Endometrial microvascular endothelial cells (primary cell): Measurements from ENCODE around the gene TSPAN9. TPM values are rescaled to one million over a fixed set of nuclear protein-coding genes. Genes with fewer than 3 reads are reported as not detected.

ENCODE experiments used
- in situ Hi-C: cut with HindIII; loops from 2 replicates; pipeline ENCODE4 v1.10.0; 2017; ENCODE audit warnings: low sequenced_read_pairs, low pct_unique_long_range_greater_than_20kb; ENCODE audit errors: inconsistent ontology term
- total RNA-seq: library from RNA; depleted of rRNA; stranded (reverse); fragments of >200 nt; gene quantifications from one replicate; pipeline ENCODE4 v1.2.3, GENCODE V29; 2015; ENCODE audit errors: inconsistent ontology term

Gene TSPAN9
- total RNA-seq, 1 donor from 2014 or later, result 15.9 TPM

GRCh38 chr12:3281588-3282383 lies 204.6 kb downstream of the TSPAN9 start:
- in situ Hi-C loops, result loop anchor here (25.0 kb wide), 1 partner anchor 194 kb away; the partner anchor contains the start of gene TSPAN9

DNA sequence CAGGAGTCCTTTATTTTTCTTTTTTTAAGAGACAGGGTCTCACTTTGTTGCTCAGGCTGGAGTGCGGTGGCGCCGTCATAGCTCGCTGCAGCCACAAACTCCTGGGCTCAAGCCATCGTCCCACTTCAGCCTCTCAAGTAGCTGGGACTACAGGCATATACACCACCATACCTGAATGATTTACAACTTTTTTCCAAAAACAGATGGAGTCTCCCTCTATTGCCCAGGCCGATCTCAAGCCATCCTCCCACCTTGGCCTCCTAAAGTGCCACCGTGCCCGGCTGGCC lies 205.1 kb downstream of the TSPAN9 start:
- in situ Hi-C loops, result loop anchor here (25.0 kb wide), 1 partner anchor 195 kb away; the partner anchor contains the start of gene TSPAN9

- in situ Hi-C loops, result loop anchor here (25.0 kb wide), 1 partner anchor 196 kb away; the partner anchor contains the start of gene TSPAN9
Measured at GRCh38 chr12:3283137-3283680, 206.0 kb downstream of the TSPAN9 start.

- in situ Hi-C loops, result loop anchor here (25.0 kb wide), 1 partner anchor 197 kb away; the partner anchor contains the start of gene TSPAN9
Measured at GRCh38 chr12:3284405-3284804, 207.2 kb downstream of the TSPAN9 start.

GRCh38 chr12:3285570-3285969 lies 208.4 kb downstream of the TSPAN9 start:
- in situ Hi-C loops, result loop anchor here (25.0 kb wide), 1 partner anchor 198 kb away; the partner anchor contains the start of gene TSPAN9

- in situ Hi-C loops, result loop anchor here (25.0 kb wide), 1 partner anchor 201 kb away; the partner anchor contains the start of gene TSPAN9
Measured at GRCh38 chr12:3288690-3289089, 211.5 kb downstream of the TSPAN9 start.

DNA sequence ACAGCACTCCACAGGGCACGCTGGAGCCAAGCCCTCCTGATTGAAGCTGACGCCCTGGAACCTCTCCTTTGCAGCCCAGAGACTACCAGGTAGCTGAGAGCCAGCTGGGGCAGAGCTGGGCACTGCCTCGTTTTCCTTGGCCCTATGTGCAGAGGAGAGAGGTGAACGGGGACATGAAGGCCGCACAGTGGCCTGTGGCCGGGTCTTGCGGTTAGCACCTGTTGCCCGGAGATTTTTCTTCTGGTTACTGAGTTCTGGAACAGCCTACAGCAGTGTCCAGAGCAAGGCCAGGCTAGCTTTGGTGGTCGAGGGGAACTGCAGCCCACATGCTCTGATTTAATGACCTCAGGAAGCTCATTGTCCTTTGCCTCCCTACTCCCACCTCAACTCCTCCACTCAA lies 212.5 kb downstream of the TSPAN9 start:
- in situ Hi-C loops, result loop anchor here (25.0 kb wide), 1 partner anchor 202 kb away; the partner anchor contains the start of gene TSPAN9

DNA sequence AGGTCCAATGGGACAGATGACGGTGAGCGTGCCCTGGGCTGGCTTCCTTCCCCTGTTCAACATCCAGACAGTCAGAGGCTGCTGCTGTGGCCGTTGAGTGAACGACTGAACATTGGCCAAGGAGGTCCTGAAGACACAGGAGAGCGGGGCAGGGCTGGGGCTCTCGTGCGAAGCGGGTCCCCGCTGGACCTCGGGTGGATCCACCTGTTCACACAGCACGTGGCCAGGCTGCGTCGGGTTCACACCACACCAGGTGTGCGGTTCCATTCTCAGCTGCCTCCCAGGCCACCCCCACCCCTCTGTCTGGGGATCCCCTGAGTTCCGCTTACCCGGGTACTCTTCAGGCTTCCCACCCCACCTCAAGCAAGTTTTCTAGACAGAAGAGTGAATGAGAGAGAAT lies 214.8 kb downstream of the TSPAN9 start:
- in situ Hi-C loops, result loop anchor here (25.0 kb wide), 1 partner anchor 205 kb away; the partner anchor contains the start of gene TSPAN9

GRCh38 chr12:3292677-3293412 lies 215.7 kb downstream of the TSPAN9 start:
- in situ Hi-C loops, result loop anchor here (25.0 kb wide), 1 partner anchor 206 kb away; the partner anchor contains the start of gene TSPAN9

DNA sequence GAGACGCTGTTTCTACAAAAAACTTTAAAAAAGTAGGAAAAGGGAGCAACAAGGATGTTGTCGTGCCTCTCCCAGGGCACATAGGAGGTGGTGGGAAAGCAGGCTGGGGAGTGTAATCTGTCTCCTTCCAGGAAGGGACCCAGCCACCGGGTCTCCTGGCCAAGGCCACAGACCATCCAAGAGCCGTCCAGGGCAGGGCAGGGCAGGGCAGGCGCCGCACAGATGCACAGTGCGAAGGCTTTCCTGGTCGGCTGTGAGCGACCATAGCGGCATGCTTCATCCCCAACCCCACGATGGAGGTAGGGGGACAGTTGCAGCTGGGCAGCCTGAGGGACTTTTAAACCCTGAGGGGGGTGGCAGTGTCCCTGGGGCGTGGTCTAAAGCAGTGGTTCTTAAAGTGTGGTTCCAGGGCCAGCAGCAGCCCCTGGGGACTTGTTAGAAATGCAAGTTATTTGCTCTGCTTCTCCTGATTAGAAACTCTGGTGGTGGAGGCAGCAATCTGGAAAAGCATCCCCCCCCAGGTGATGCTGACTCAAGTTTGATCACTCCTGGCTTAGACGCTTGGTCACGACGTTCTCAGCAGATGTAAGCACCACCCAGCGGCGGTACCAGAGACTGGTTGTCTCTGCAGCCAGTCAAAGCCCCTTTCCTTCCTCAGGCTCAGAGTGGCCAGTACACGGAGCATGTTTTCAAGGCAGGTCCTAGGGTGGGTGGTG lies 216.4 kb downstream of the TSPAN9 start:
- in situ Hi-C loops, result loop anchor here (25.0 kb wide), 1 partner anchor 206 kb away; the partner anchor contains the start of gene TSPAN9

DNA sequence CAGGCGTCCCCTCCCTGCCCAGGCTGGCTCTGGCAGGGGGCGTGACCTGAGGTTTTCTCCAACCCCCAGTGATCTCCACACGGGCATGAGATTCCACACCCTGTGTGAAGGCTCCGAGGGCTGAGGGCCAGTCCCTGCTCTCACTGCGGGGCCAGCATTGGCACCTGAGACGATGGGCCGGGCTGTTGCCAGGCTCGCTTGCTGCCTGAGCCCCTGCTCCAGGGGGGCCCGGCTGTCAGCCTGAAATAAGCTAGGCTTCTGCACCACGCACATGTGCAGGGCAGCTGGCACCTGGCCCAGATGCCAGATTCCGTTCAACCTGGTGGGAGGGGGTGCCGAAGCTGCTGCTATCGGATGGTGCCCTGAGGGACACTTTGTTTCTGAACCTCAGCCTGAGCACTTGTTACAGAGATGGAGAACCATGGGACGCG lies 217.3 kb downstream of the TSPAN9 start:
- in situ Hi-C loops, result loop anchor here (25.0 kb wide), 1 partner anchor 207 kb away; the partner anchor contains the start of gene TSPAN9

- in situ Hi-C loops, result loop anchor here (25.0 kb wide), 1 partner anchor 208 kb away; the partner anchor contains the start of gene TSPAN9
Measured at GRCh38 chr12:3295225-3295624, 218.0 kb downstream of the TSPAN9 start.

DNA sequence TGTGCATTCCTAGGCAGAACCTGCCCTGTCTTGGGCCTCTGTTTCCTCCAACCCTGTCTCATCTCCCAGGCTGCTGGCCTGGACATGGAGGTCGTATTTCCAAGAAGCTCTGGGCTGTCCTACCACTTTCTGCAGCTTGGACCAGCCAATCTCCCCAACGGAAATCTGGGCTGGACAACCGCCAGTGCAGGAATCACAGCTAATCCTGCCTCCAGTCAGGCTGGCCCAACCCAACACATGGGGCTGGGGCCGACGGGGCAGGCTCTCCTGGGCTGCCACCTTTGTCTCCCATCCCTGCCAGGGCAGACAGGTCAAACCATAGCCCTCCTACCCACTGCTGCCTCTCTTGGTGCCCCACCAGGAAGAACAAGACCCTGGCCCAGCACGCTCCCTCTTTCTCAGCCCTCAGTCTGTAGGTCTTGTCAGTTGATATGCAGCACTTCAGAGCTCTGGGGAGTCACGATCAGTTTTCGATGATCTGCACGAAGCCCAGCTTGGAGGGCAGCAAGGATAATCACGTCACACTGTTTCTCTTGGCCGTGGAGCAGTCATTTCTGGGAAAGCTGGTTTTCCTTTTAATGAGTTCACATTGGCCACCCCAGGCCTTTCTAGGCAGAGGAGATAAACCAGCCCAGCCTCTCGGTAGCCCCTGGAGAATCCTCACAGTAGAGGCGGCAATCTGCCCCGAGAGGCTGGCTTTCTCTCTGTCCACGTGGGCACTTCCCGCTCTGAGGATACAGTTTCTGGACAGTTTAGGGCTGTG lies 218.6 kb downstream of the TSPAN9 start:
- in situ Hi-C loops, result loop anchor here (25.0 kb wide), 1 partner anchor 209 kb away; the partner anchor contains the start of gene TSPAN9

- in situ Hi-C loops, result loop anchor here (25.0 kb wide), 1 partner anchor 209 kb away; the partner anchor contains the start of gene TSPAN9
Measured at GRCh38 chr12:3296409-3296701, 219.2 kb downstream of the TSPAN9 start.

- in situ Hi-C loops, result loop anchor here (25.0 kb wide), 1 partner anchor 211 kb away; the partner anchor contains the start of gene TSPAN9
Measured at GRCh38 chr12:3298603-3299002, 221.4 kb downstream of the TSPAN9 start.

GRCh38 chr12:3299929-3300832 lies 223.0 kb downstream of the TSPAN9 start:
- in situ Hi-C loops, result loop anchor here (25.0 kb wide), 1 partner anchor 213 kb away; the partner anchor contains the start of gene TSPAN9
